GDM1 (cell line): ENCODE measurements around the gene RAI14.

Source experiments
- DNase-seq: peaks from one replicate; lab custom pipeline; 2025; lab: John Stamatoyannopoulos, UW

Gene RAI14

DNA sequence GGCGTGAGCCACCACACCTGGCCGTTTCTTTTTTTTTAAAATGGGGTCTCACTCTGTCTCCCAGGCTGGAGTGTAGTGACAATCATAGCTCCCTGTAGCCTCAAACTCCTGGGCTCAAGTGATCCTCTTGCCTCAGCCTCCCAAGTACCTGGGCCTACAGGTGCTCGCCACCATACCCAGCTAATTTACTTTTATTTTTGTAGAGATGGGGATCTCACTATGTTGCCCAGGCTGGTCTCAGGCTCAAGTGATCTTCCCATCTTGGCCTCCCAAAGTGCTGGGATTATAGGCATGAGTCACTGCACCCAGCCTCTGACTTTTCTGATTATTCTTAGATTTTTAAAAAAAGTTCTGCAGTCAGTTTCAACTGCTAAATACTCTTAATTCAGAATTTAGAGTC is 21.3 kb downstream of the RAI14 start:
- no peak for DNase-seq

DNA sequence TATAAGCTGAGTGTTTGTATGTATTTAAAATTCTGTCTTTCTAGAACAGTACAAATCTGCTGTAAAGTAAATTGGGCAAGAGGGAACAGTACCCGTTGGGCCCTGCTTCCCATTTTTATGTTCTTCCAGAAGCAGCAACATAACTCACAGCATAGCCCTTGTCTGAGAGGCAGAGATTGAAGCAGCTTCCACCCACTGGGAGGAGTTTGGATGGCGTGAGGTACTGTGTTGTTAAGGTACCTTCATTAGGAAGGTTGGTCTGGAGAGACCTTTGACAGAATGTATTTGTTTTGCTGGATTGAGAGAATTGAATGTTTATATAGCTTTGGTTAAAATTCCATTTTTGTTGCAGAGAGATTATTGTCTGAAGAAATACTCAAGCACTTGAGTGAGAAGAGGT is 24.8 kb downstream of the RAI14 start:
- DNase-seq = no peak

DNA sequence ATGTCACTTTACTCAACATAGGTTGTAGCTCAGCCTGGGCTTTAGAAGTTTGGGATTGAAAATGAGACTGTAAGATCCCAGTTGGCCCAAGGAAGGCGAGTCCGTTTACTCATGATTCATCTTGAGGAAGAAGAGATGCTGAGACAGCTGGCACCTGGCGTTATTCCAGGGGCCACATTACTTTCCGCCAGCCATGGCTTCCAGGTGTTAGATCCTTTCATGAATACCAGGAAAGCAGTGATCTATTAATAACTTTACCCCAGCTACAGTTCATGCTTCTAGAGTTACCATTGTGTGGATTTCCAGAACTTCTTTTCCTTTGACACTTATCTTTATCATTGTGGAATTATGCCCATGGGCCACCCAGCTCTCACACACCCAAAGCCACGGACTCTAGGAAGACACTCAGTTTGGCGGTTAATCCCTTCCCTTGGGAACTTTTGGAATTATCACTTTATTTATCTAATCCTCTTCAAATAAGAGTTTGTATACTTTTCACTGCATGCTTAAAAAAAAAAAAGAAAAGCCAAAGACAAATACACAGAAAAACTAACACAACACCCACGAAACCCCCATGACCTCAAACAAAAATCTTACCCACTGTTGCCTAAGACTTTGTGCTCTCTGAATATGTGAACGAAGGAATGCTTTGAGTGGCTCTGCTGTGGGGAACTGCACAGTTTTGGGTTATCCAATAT is 26.9 kb downstream of the RAI14 start:
- DNase-seq = no peak

GRCh38 chr5:34684281-34684979 is 28.3 kb downstream of the RAI14 start:
- DNase-seq = no peak

DNA sequence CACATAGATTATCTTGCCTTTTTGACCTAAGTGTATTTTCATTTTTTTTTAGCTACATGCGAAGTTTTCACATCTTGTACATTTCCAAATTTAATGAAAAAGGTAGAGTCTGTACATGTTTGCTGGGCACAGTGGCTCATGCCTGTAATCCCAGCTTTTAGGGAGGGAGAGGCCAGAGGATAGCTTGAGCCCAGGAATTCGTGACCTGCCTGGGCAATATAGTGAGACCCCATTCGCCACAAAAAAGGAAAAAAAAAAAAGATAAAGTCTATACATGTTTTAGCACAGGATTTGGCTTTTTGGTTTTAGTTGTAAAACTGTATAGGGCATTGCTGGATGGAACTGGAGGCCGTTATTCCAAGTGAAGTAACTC is 28.8 kb downstream of the RAI14 start:
- DNase-seq = no peak

DNA sequence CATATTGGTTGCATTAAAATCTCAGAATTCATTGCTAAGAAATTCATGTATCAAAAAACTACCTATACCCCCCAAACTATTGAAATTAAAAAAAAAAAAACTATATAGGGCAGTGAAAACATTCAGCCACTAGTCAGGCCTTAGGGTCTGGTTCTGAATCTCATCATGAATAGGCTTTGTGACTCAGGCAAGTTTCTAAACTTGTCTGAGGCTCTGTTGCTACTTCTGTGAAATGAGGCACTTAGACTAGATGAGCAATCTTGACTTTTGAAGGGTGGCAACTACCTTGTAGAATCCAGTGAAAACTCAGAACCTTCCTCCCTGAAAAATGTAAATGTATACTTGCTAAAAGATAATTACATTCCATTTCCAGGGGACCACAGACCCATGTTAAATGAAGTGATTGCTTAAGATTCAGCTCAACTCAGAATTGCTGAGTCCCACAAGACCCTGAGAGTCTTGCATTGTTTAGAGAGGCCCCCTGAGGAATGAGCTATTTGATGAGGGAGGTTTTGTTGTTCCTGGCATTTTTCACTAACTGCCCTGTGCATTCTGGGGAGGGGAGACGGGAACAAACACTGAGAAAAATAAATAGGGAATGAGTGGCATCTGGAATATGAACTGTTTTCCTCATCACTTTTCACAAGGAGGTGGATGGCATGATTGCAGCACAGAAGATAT is 29.5 kb downstream of the RAI14 start:
- no peak for DNase-seq

DNA sequence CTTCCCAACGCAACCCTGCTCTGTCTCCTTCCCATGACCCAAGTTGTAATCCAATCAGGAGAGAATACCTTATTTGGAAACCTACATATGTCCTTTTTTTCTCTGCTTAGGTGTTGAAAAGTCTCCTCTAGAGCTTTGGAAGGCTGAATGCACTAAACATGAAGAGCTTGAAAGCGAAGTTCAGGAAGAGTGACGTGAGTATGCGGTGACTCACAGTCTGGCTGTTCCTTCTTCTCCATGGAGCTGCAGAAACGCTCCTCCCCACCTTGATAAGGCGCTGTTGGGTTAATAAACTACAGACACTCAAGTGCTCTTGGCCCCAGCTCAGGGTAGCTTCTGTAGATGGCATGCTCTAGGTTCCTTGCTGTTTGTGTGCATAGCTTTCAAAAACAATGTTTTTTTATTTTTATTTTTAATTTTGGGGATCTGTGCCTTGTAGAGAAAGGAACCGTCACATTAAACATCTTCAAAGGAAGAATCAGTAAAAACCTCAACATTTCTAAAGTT is 30.7 kb downstream of the RAI14 start:
- DNase-seq = no peak

DNA sequence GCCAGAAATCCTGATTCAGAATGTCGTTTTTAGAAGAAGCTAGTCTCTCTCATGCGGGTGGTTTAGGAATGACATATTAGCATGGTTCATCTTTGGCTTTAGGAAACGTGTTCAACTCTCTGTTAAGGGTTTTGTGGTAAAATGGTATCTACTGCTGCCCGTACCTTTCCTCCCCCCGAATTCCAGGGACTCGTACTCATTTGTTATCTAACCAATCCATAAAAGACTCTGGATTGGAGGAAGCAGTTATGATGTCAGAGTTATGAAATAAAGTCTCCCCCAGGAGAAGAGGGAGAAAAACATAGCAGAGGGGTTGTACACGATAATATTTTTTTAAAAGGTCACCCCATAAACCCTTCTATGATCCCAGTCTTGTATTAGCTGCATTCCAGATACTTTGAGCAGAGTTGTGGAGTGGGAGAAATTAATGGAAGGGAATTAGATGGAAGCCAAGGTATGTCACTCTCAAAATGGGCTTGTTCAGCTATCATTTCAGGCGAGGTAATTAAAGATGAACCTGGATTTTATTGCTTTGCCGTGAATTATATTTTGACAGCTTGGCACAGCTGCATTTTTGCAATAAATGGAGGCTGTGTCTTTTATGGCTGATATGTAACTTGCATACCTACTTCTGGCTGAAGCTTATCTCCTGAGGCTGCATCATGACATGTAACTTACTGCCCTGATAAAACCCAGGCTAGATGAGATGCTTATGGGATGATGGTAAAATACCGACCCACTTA is 31.3 kb downstream of the RAI14 start:
- no peak for DNase-seq

- DNase-seq = no peak
Observed at GRCh38 chr5:34688015-34688810, 32.1 kb downstream of the RAI14 start.

- DNase-seq = no peak
Observed at GRCh38 chr5:34690301-34690700, 34.2 kb downstream of the RAI14 start.

GRCh38 chr5:34690898-34691297 is 34.8 kb downstream of the RAI14 start:
- DNase-seq = no peak

GRCh38 chr5:34691326-34691725 is 35.2 kb downstream of the RAI14 start:
- DNase-seq = no peak

GRCh38 chr5:34692786-34693185 is 36.7 kb downstream of the RAI14 start:
- DNase-seq = no peak

DNA sequence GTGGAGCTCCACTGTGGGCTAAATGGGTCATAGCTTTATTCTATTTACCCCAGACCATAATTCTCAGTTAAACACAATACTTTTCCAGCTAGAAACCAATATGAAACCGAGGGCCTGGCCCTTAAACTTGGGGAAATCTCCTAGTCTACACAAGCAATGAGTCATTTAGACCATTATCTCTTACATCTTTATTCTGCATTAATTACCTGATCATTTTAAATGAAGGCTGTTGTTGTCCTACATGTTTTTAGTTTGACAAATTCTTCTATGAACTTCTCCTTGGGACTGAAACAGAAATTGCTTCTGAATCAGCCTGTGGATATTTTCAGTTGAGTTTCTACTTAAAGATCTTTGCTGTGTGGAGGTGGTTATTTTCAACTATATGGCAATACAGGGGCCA is 37.9 kb downstream of the RAI14 start:
- no peak for DNase-seq

DNA sequence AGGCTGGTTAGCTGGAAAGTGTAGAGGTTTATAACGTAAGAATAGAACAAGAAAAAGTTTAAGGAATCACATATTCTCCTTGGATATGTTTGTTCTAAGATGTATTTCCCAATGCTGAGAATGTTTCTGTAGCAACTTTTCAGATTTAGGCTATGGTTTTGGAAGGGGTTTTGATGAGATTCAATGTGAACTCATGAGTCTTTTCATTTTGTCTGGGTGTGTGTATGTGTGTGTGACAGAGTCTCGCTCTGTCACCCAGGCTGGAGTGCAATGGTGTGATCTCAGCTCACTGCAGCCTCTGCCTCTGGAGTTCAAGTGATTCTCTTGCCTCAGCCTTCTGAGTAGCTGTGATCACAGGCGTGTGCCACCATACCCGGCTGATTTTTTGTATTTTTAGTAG is 38.6 kb downstream of the RAI14 start:
- no peak for DNase-seq

DNA sequence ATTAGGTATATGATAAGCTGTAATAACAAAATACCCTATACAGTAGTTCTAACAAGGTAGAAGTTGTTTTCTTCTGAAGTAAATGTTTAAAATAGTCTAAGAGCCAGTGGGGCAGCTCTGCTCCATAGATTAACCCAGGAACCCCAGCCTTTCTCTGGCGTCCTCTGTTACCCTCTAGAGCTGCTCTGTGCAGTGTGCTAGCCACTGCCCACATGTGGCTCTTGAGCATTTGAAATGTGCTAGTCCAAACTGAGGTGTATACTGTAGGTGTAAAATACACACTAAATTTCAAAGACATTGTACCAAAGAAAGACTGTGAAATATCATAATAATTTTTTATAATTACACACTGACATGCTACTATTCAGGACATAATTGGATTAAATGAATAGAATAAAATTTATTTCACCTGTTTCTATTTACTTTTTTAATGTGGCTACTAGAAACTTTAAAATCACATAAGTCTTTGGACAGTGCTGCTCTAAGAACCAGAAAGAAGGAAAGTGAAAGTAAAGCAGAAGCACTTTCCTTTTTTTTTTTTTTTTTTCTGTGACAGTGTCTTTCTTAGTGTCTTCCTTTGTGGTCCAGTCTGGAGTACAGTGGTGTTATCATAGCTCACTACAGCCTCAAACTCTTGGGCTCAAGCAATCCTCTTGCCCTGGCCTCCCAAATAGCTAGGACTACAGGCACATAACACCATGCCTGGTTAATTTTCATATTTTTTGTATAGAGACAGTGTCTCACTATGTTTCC is 39.3 kb downstream of the RAI14 start:
- DNase-seq = no peak

- no peak for DNase-seq
Observed at GRCh38 chr5:34697308-34698108, 41.4 kb downstream of the RAI14 start.

- DNase-seq = no peak
Observed at GRCh38 chr5:34698109-34698419, 41.9 kb downstream of the RAI14 start.

DNA sequence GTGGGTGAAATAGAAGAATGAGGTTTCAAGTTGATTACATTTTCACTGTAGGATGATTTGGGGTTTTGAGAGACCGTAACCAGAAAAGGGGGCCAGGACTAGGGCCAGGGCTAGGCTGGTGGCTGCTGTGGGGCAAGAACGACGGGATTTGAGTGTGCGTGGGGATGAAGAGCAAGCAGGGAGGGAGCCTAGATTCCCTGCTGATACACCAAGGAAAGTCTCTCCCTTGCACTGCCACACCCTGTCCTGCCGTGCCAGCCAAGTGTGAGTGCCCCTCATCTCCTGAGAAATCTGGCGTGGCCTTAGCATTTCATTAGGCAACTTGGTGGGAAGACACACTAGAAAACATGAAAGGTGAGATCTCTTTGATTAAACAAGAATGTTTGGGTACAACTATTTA is 42.6 kb downstream of the RAI14 start:
- DNase-seq = no peak
